ENCODE measurements around the gene MOB1B. TPM values are rescaled to one million over a fixed set of nuclear protein-coding genes. Genes with fewer than 3 reads are reported as not detected.

MOB1B gene
- total and polyA plus RNA-seq, 2 of the 13 experiments (the other 11 are each of a cell fraction or from before 2014, with no cell fraction given) = 3.9 to 4.0 TPM

GRCh38 chr4:70901984-70902576, at the start of gene MOB1B (continued):
- TF ChIP-seq AFF4 (CRISPR knock-in tag; IDR thresholded peaks at IDR 0.05) (0 out of 2 replicates have a peak, but pooled peaks have one; percentile 26), ZNF451 (CRISPR knock-in tag; IDR thresholded peaks at IDR 0.05) (peak; percentile 52; the same call in 1 of the 2 replicates), ZFYVE20 (CRISPR knock-in tag; IDR thresholded peaks at IDR 0.05; ENCODE audit: borderline replicate concordance, low read depth) (no peak), FOXP1 (IDR thresholded peaks at IDR 0.05) (no peak), FOXP1 (CRISPR knock-in tag; IDR thresholded peaks at IDR 0.05) (no peak), FOXP4 (CRISPR knock-in tag; IDR thresholded peaks at IDR 0.05) (peak; percentile 17; the same call in 1 of the 2 replicates), ZNF274 (CRISPR knock-in tag; IDR thresholded peaks at IDR 0.05) (peak; percentile 63; the same call in 1 of the 2 replicates), KMT2A (CRISPR knock-in tag; IDR thresholded peaks at IDR 0.05) (peak; percentile 73; the same call in 1 of the 2 replicates), REXO4 (CRISPR knock-in tag; IDR thresholded peaks at IDR 0.05; ENCODE audit: borderline replicate concordance) (no peak), FOXK1 (CRISPR knock-in tag; IDR thresholded peaks at IDR 0.05; ENCODE audit: borderline replicate concordance, low read depth) (no peak), PBX2 (CRISPR knock-in tag; IDR thresholded peaks at IDR 0.05) (no peak), TGIF2 (CRISPR knock-in tag; IDR thresholded peaks at IDR 0.05) (no peak; the same call in 1 of the 2 replicates), ZNF577 (CRISPR knock-in tag; IDR thresholded peaks at IDR 0.05; ENCODE audit: borderline replicate concordance, low read depth) (no peak), ZNF850 (CRISPR knock-in tag; conservative IDR thresholded peaks at IDR 0.05) (no peak), MIER3 (CRISPR knock-in tag; IDR thresholded peaks at IDR 0.05; ENCODE audit: borderline replicate concordance) (peak; percentile 42; the same call in 1 of the 2 replicates), STAT5B (CRISPR knock-in tag; IDR thresholded peaks at IDR 0.05) (no peak)
- TF ChIP-seq, protein P1, sequence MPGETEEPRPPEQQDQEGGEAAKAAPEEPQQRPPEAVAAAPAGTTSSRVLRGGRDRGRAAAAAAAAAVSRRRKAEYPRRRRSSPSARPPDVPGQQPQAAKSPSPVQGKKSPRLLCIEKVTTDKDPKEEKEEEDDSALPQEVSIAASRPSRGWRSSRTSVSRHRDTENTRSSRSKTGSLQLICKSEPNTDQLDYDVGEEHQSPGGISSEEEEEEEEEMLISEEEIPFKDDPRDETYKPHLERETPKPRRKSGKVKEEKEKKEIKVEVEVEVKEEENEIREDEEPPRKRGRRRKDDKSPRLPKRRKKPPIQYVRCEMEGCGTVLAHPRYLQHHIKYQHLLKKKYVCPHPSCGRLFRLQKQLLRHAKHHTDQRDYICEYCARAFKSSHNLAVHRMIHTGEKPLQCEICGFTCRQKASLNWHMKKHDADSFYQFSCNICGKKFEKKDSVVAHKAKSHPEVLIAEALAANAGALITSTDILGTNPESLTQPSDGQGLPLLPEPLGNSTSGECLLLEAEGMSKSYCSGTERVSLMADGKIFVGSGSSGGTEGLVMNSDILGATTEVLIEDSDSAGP (CRISPR knock-in tag; IDR thresholded peaks at IDR 0.05; ENCODE audit: borderline replicate concordance) = peak; percentile 61; the same call in 1 of the 2 replicates
- TF ChIP-seq, protein P2, sequence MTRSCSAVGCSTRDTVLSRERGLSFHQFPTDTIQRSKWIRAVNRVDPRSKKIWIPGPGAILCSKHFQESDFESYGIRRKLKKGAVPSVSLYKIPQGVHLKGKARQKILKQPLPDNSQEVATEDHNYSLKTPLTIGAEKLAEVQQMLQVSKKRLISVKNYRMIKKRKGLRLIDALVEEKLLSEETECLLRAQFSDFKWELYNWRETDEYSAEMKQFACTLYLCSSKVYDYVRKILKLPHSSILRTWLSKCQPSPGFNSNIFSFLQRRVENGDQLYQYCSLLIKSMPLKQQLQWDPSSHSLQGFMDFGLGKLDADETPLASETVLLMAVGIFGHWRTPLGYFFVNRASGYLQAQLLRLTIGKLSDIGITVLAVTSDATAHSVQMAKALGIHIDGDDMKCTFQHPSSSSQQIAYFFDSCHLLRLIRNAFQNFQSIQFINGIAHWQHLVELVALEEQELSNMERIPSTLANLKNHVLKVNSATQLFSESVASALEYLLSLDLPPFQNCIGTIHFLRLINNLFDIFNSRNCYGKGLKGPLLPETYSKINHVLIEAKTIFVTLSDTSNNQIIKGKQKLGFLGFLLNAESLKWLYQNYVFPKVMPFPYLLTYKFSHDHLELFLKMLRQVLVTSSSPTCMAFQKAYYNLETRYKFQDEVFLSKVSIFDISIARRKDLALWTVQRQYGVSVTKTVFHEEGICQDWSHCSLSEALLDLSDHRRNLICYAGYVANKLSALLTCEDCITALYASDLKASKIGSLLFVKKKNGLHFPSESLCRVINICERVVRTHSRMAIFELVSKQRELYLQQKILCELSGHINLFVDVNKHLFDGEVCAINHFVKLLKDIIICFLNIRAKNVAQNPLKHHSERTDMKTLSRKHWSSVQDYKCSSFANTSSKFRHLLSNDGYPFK (CRISPR knock-in tag; IDR thresholded peaks at IDR 0.05; ENCODE audit: borderline replicate concordance) = peak; percentile 35; the same call in 1 of the 2 replicates
